MM.1S (cell line): Measurements from ENCODE around the gene NR1I2.

ENCODE experiments used
- DNase-seq: peaks from one replicate; pipeline ENCODE4 v3.0.0-alpha.2; 2015
- H2AFZ ChIP-seq: fragments of 300-600 bp; sonication (generic); 2 replicates; pipeline ENCODE4 v1.6.0; 2016; ENCODE audit warnings: antibody characterized with exemption, low read length
- H3F3A ChIP-seq: fragments of 300-600 bp; sonication (generic); 2 replicates; pipeline ENCODE4 v1.6.1; 2016; ENCODE audit warnings: mild to moderate bottlenecking, antibody characterized with exemption, low read length, moderate library complexity, mixed read lengths; ENCODE audit not compliant: insufficient read depth
- H3K27ac ChIP-seq: fragments of 300-600 bp; sonication (generic); 2 replicates; pipeline ENCODE4 v1.5.1; 2016; ENCODE audit warnings: mild to moderate bottlenecking, low read length
- H3K27me3 ChIP-seq: fragments of 300-600 bp; sonication (generic); replicated peaks from 2 replicates; pipeline ENCODE4 v1.6.0; 2016; ENCODE audit warnings: low read length; ENCODE audit not compliant: insufficient read depth
- H3K36me3 ChIP-seq: fragments of 300-600 bp; sonication (generic); replicated peaks from 2 replicates; pipeline ENCODE4 v1.6.1; 2016; ENCODE audit warnings: mild to moderate bottlenecking, low read length, mixed read lengths; ENCODE audit not compliant: insufficient read depth
- H3K4me1 ChIP-seq: fragments of 300-600 bp; sonication (generic); 2 replicates; pipeline ENCODE4 v1.6.1; 2016; ENCODE audit warnings: low read length, mixed read lengths
- H3K4me2 ChIP-seq: fragments of 300-600 bp; sonication (generic); 2 replicates; pipeline ENCODE4 v1.6.0; 2016; ENCODE audit warnings: low read depth, low read length
- H3K4me3 ChIP-seq: fragments of 300-600 bp; sonication (generic); 2 replicates; pipeline ENCODE4 v1.5.1; 2016; ENCODE audit warnings: low read length, mixed read lengths
- H3K79me2 ChIP-seq: fragments of 300-600 bp; sonication (generic); 2 replicates; pipeline ENCODE4 v1.6.1; 2016; ENCODE audit warnings: mixed run types, low read length, mixed read lengths
- H3K9ac ChIP-seq: fragments of 300-600 bp; sonication (generic); 2 replicates; pipeline ENCODE4 v1.6.1; 2016; ENCODE audit warnings: low read length, mixed read lengths
- H3K9me2 ChIP-seq: fragments of 300-600 bp; sonication (generic); replicated peaks from 2 replicates; pipeline ENCODE4 v1.6.1; 2016; ENCODE audit warnings: mild to moderate bottlenecking, low read length, mixed read lengths; ENCODE audit not compliant: insufficient read depth
- H3K9me3 ChIP-seq: fragments of 300-600 bp; sonication (generic); replicated peaks from 2 replicates; pipeline ENCODE4 v1.6.1; 2016; ENCODE audit warnings: mild to moderate bottlenecking, low read length, mixed read lengths; ENCODE audit not compliant: insufficient read depth
- H4K20me1 ChIP-seq: fragments of 300-600 bp; sonication (generic); 2 replicates; pipeline ENCODE4 v1.6.1; 2016; ENCODE audit warnings: mild to moderate bottlenecking, low read length, moderate library complexity, mixed read lengths; ENCODE audit not compliant: insufficient read depth
- EZH2 ChIP-seq: fragments of 300-600 bp; sonication (generic); optimal IDR thresholded peaks from 2 replicates; pipeline ENCODE3; 2017; ENCODE audit warnings: low read depth, mild to moderate bottlenecking, antibody characterized with exemption, low read length, mixed read lengths
- EZH2phosphoT487 ChIP-seq: fragments of 300-600 bp; sonication (generic); IDR thresholded peaks from 2 replicates; pipeline ENCODE4 v1.6.1; 2018; ENCODE audit warnings: antibody characterized with exemption, low read length
- TF ChIP-seq, protein P1 (sequence below): fragments of 300-600 bp; sonication (generic); IDR thresholded peaks from 2 replicates; pipeline ENCODE4 v1.5.1; 2016; ENCODE audit warnings: antibody characterized with exemption, low read length, mixed read lengths

The NR1I2 gene

DNA sequence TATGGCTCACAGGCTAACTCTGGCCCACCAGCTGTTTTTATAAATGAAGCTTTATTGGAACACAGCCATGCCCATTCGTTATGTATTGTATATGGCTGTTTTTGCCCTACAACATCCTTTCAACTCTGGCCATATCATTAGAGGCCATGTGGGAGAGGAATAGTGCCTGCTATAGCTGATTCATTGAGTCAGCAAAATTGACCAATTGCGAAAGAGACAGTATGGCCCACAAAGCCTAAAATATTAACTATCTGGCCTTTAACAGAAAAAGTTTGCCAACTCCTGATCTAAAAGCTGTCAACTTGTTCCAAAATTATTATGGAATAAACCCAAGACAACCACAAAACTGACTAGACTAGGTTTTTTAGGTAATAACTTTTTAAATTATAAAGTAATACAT is 1.4 kb downstream of the NR1I2 start:
- Histone ChIP-seq H3K4me3 (no peak overlapping the region), H3K4me1 (peaks cover 22% of the 10 kb centered on the region), H3K27ac (no peak overlapping the region), H3K9me2 (no peaks in the 10 kb centered on the region), H3K27me3 (no peaks in the 10 kb centered on the region), H4K20me1 (no peaks in the 10 kb centered on the region), H3K36me3 (no peaks in the 10 kb centered on the region), H3K79me2 (no peaks in the 10 kb centered on the region), H3K9ac (no peak overlapping the region), H2AFZ (no peak overlapping the region), H3K9me3 (no peaks in the 10 kb centered on the region), H3F3A (peaks cover 8% of the 10 kb centered on the region), H3K4me2 (no peak overlapping the region)
- no peak for DNase-seq
- TF ChIP-seq, protein P1, sequence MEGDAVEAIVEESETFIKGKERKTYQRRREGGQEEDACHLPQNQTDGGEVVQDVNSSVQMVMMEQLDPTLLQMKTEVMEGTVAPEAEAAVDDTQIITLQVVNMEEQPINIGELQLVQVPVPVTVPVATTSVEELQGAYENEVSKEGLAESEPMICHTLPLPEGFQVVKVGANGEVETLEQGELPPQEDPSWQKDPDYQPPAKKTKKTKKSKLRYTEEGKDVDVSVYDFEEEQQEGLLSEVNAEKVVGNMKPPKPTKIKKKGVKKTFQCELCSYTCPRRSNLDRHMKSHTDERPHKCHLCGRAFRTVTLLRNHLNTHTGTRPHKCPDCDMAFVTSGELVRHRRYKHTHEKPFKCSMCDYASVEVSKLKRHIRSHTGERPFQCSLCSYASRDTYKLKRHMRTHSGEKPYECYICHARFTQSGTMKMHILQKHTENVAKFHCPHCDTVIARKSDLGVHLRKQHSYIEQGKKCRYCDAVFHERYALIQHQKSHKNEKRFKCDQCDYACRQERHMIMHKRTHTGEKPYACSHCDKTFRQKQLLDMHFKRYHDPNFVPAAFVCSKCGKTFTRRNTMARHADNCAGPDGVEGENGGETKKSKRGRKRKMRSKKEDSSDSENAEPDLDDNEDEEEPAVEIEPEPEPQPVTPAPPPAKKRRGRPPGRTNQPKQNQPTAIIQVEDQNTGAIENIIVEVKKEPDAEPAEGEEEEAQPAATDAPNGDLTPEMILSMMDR: no peak
- TF ChIP-seq EZH2 (no peak), EZH2phosphoT487 (no peak)

DNA sequence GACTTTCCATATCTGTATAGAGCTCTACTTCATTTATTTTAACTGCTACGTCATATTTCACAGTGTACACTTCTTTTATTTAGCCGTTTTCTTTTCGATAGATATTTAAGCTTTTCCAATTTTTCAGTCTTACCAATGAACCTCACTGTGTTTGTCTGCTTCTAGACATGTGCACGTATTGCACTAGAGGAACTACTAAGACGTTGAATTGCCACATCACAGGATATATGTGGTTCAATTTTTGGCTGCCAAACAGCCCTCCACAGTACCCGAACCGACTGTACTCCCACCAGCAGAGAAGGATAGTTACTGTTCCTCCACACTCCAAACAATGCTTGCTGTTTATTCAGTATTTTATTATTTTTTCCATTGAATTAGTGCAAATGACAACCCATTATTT is 2.0 kb downstream of the NR1I2 start:
- no peak overlapping the region for H3K4me3 ChIP-seq
- no peak overlapping the region for H3K27ac ChIP-seq
- H2AFZ ChIP-seq: no peak overlapping the region
- peaks cover 8% of the 10 kb centered on the region for H3F3A ChIP-seq
- no peak overlapping the region for H3K9ac ChIP-seq
- no peak for DNase-seq
- no peaks in the 10 kb centered on the region for H3K27me3 ChIP-seq
- H3K4me2 ChIP-seq: no peak overlapping the region
- no peak for TF ChIP-seq EZH2phosphoT487
- H3K79me2 ChIP-seq: no peaks in the 10 kb centered on the region
- H3K4me1 ChIP-seq: peaks cover 19% of the 10 kb centered on the region
- no peaks in the 10 kb centered on the region for H3K9me3 ChIP-seq
- H3K9me2 ChIP-seq: no peaks in the 10 kb centered on the region
- no peaks in the 10 kb centered on the region for H3K36me3 ChIP-seq
- no peaks in the 10 kb centered on the region for H4K20me1 ChIP-seq

DNA sequence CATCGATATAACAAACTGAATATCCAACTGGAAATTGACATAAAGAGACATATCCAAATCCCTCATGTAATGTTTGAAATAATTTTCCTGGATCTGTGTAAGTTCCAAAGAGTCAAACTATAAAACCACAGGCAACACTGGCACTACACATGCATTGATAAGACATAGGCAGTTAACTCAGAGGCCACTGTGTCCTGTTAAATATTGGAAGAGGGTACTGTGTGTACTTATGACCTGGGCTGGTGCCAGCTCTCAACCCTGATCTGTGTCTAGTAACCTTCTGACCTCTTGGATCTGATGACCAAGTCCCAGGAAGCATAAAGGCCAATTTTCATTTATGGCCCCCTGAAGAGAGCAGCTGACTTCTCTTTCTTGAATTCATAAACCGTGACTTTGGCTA is 4.5 kb downstream of the NR1I2 start:
- TF ChIP-seq EZH2phosphoT487 (no peak), EZH2 (no peak)
- TF ChIP-seq, protein P1: no peak
- no peak for DNase-seq
- H3K27me3 ChIP-seq: no peaks in the 10 kb centered on the region
- no peak overlapping the region for H3K4me2 ChIP-seq
- H3K9me3 ChIP-seq: no peaks in the 10 kb centered on the region
- no peak overlapping the region for H2AFZ ChIP-seq
- H4K20me1 ChIP-seq: no peaks in the 10 kb centered on the region
- H3K4me1 ChIP-seq: no peaks in the 10 kb centered on the region
- no peak overlapping the region for H3K9ac ChIP-seq
- no peaks in the 10 kb centered on the region for H3F3A ChIP-seq
- H3K79me2 ChIP-seq: no peaks in the 10 kb centered on the region
- H3K9me2 ChIP-seq: no peaks in the 10 kb centered on the region
- H3K36me3 ChIP-seq: no peaks in the 10 kb centered on the region
- H3K27ac ChIP-seq: no peak overlapping the region
- H3K4me3 ChIP-seq: no peak overlapping the region

- Histone ChIP-seq H3K9ac (no peak overlapping the region), H3K9me2 (no peaks in the 10 kb centered on the region), H3K9me3 (no peaks in the 10 kb centered on the region), H3F3A (no peaks in the 10 kb centered on the region), H3K4me3 (no peak overlapping the region), H3K27me3 (no peaks in the 10 kb centered on the region), H3K27ac (no peak overlapping the region), H4K20me1 (no peaks in the 10 kb centered on the region), H3K4me2 (no peak overlapping the region), H3K36me3 (no peaks in the 10 kb centered on the region), H3K79me2 (no peaks in the 10 kb centered on the region), H3K4me1 (no peaks in the 10 kb centered on the region), H2AFZ (no peak overlapping the region)
- TF ChIP-seq, protein P1: no peak
- TF ChIP-seq EZH2phosphoT487 (no peak), EZH2 (no peak)
- DNase-seq: no peak
These were observed 8.5 kb downstream of the NR1I2 start for GRCh38 chr3:119790369-119790768.
